HepG2 (cell line): ENCODE data around the gene P2RY8. TPM values are rescaled to one million over a fixed set of nuclear protein-coding genes. Genes with fewer than 3 reads are reported as not detected.
A peak's percentile ranks its signal among the peaks of the same experiment; 100 is the strongest.

ENCODE experiments used
- AHR ChIP-seq: IDR thresholded peaks from 2 replicates; pipeline ENCODE4 v1.6.1; 2018; ENCODE audit warnings: missing genetic modification reagents, missing compliant biosample characterization
- FOSL2 ChIP-seq: sonication (generic); formaldehyde crosslinking; IDR thresholded peaks from 2 replicates; pipeline ENCODE4 v1.4.0; 2020; ENCODE audit warnings: missing genetic modification reagents
- HOXA5 ChIP-seq: sonication (generic); formaldehyde crosslinking; IDR thresholded peaks from 2 replicates; pipeline ENCODE4 v1.4.0; 2020; ENCODE audit warnings: missing genetic modification reagents
- LRRFIP1 ChIP-seq: sonication (generic); formaldehyde crosslinking; conservative IDR thresholded peaks from 2 replicates; pipeline ENCODE4 v1.4.0; 2020; ENCODE audit warnings: missing genetic modification reagents
- POLR2AphosphoS5 ChIP-seq: IDR thresholded peaks from 2 replicates; pipeline ENCODE4 v1.6.1; 2012; ENCODE audit warnings: low read depth, low read length
- RBFOX2 ChIP-seq: fragments of 200-400 bp; formaldehyde crosslinking; IDR thresholded peaks from 2 replicates; pipeline ENCODE4 v1.6.1; 2017; ENCODE audit warnings: low read depth, mild to moderate bottlenecking, low read length
- TGIF2 ChIP-seq: IDR thresholded peaks from 2 replicates; pipeline ENCODE4 v1.6.1; 2016; ENCODE audit warnings: control low read depth, missing compliant biosample characterization
- TOPORS ChIP-seq: sonication (generic); formaldehyde crosslinking; IDR thresholded peaks from 2 replicates; pipeline ENCODE4 v1.8.0; 2023; ENCODE audit warnings: mild to moderate bottlenecking, missing genetic modification reagents
- U2AF1 ChIP-seq: fragments of 200-400 bp; formaldehyde crosslinking; optimal IDR thresholded peaks from 2 replicates; pipeline ENCODE3; 2017; ENCODE audit warnings: mild to moderate bottlenecking, low read depth, low read length
- ZMYM2 ChIP-seq: sonication (generic); formaldehyde crosslinking; IDR thresholded peaks from 2 replicates; pipeline ENCODE4 v1.8.0; 2022; ENCODE audit warnings: mild to moderate bottlenecking, missing genetic modification reagents
- ZNF556 ChIP-seq: sonication (generic); formaldehyde crosslinking; IDR thresholded peaks from 2 replicates; pipeline ENCODE4 v1.4.0; 2020; ENCODE audit warnings: mild to moderate bottlenecking, missing genetic modification reagents, borderline replicate concordance
- ZNF607 ChIP-seq: sonication (generic); formaldehyde crosslinking; IDR thresholded peaks from 2 replicates; pipeline ENCODE4 v1.5.1; 2020; ENCODE audit warnings: missing genetic modification reagents, mild to moderate bottlenecking, borderline replicate concordance
- polyA plus RNA-seq, 8 experiments: library from polyadenylated mRNA; depleted of rRNA in 3 of 8; stranded (reverse) in 7 of 8; unstranded in 1 of 8; fragments of >200 nt; fragmentation: Illumina TruSeq in 4 of 8; extraction: Trizol in 4 of 8; gene quantifications; 2 replicates each; pipeline versions ENCODE4 v1.2.1 to v1.2.3, GENCODE V29; 2011 to 2016; ENCODE audit warnings: low read depth in 4 of 8, missing spikeins in 1 of 8, mixed read lengths in 1 of 8; ENCODE audit not compliant: insufficient read depth in 1 of 8
- total RNA-seq, 5 experiments: library from RNA; depleted of rRNA; stranded (reverse); fragments of >200 nt; fragmentation: Illumina TruSeq; extraction: Trizol; gene quantifications; 2 replicates each; pipeline ENCODE4 v1.2.3, GENCODE V29; 2016; ENCODE audit warnings: low read depth in 1 of 5
- TF ChIP-seq, protein P1 (sequence below): sonication (generic); formaldehyde crosslinking; IDR thresholded peaks from 2 replicates; pipeline ENCODE4 v1.4.0; 2020; ENCODE audit warnings: missing genetic modification reagents, borderline replicate concordance
- TF ChIP-seq, protein P2 (sequence below), 2 experiments: fragments of 450-650 bp in 1 of 2; sonication (generic) in 1 of 2; formaldehyde crosslinking; IDR thresholded peaks; 2 replicates each; pipeline versions ENCODE4 v1.5.0 to v1.8.0; 2020 to 2022; ENCODE audit warnings: mild to moderate bottlenecking in 1 of 2, missing genetic modification reagents in 1 of 2
- TF ChIP-seq, protein P3 (sequence below): sonication (generic); formaldehyde crosslinking; IDR thresholded peaks from 2 replicates; pipeline ENCODE4 v1.4.0; 2020; ENCODE audit warnings: low read depth, mild to moderate bottlenecking, missing genetic modification reagents

Gene P2RY8
- total and polyA plus RNA-seq, 2 of the 13 experiments (the other 11 are each of a cell fraction or from before 2014, with no cell fraction given) = 1.0 to 1.3 TPM

DNA sequence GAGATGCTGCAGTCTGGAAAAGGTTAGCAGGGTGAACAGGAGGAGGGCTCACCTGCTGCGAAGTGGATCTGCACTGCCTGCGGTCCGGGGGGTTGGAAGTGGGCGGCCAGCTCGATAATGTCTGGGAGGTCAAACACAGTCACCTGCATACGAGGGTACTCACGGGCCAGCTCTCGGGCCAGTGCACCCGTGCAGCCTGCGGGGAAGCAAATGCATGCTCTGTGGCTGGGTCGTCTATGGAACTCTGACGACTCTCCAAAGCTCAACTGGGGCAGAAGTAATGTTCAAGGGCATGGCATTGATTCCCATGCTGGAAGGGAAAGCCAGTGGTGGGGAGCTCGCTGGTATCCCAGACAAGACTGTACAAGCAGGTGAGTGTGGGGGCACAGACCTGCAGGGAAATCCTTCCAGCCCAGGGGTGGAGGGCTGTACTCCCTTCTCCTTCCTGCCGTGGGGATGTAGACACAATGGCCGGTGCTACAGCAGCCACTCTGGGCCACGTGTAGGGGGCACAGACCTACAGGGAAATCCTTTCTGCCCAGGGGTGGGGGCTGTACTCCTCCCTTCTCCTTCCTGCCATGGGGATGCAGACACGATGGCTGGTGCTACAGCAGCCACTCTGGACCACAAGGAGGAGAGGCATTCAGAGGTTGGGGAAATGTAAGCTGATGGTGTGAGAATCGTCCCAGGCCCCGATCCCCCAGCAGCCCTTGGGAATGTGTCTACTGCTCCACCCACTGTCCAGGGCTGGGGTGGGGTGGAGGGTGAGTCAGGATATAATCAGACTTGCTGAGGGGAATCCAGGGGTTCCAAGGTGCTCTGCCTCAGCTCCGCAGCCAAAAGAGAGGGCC is 118.8 kb downstream of the P2RY8 start (continued):
- TF ChIP-seq, protein P1, sequence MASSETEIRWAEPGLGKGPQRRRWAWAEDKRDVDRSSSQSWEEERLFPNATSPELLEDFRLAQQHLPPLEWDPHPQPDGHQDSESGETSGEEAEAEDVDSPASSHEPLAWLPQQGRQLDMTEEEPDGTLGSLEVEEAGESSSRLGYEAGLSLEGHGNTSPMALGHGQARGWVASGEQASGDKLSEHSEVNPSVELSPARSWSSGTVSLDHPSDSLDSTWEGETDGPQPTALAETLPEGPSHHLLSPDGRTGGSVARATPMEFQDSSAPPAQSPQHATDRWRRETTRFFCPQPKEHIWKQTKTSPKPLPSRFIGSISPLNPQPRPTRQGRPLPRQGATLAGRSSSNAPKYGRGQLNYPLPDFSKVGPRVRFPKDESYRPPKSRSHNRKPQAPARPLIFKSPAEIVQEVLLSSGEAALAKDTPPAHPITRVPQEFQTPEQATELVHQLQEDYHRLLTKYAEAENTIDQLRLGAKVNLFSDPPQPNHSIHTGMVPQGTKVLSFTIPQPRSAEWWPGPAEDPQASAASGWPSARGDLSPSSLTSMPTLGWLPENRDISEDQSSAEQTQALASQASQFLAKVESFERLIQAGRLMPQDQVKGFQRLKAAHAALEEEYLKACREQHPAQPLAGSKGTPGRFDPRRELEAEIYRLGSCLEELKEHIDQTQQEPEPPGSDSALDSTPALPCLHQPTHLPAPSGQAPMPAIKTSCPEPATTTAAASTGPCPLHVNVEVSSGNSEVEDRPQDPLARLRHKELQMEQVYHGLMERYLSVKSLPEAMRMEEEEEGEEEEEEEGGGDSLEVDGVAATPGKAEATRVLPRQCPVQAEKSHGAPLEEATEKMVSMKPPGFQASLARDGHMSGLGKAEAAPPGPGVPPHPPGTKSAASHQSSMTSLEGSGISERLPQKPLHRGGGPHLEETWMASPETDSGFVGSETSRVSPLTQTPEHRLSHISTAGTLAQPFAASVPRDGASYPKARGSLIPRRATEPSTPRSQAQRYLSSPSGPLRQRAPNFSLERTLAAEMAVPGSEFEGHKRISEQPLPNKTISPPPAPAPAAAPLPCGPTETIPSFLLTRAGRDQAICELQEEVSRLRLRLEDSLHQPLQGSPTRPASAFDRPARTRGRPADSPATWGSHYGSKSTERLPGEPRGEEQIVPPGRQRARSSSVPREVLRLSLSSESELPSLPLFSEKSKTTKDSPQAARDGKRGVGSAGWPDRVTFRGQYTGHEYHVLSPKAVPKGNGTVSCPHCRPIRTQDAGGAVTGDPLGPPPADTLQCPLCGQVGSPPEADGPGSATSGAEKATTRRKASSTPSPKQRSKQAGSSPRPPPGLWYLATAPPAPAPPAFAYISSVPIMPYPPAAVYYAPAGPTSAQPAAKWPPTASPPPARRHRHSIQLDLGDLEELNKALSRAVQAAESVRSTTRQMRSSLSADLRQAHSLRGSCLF (CRISPR knock-in tag) = no peak
- TF ChIP-seq ZNF607 (CRISPR knock-in tag) (no peak), LRRFIP1 (no peak), POLR2AphosphoS5 (peak; percentile 44; the same call in 1 of the 2 replicates), ZMYM2 (CRISPR knock-in tag) (no peak), AHR (CRISPR knock-in tag) (no peak), TGIF2 (CRISPR knock-in tag) (no peak), ZNF556 (CRISPR knock-in tag) (no peak), TOPORS (CRISPR knock-in tag) (0 out of 2 replicates have a peak, but pooled peaks have one; percentile 35), HOXA5 (no peak), U2AF1 (no peak), FOSL2 (no peak), RBFOX2 (no peak)
- TF ChIP-seq, protein P2, sequence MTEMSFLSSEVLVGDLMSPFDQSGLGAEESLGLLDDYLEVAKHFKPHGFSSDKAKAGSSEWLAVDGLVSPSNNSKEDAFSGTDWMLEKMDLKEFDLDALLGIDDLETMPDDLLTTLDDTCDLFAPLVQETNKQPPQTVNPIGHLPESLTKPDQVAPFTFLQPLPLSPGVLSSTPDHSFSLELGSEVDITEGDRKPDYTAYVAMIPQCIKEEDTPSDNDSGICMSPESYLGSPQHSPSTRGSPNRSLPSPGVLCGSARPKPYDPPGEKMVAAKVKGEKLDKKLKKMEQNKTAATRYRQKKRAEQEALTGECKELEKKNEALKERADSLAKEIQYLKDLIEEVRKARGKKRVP (CRISPR knock-in tag; IDR thresholded peaks at IDR 0.05) = no peak
- TF ChIP-seq, protein P3, sequence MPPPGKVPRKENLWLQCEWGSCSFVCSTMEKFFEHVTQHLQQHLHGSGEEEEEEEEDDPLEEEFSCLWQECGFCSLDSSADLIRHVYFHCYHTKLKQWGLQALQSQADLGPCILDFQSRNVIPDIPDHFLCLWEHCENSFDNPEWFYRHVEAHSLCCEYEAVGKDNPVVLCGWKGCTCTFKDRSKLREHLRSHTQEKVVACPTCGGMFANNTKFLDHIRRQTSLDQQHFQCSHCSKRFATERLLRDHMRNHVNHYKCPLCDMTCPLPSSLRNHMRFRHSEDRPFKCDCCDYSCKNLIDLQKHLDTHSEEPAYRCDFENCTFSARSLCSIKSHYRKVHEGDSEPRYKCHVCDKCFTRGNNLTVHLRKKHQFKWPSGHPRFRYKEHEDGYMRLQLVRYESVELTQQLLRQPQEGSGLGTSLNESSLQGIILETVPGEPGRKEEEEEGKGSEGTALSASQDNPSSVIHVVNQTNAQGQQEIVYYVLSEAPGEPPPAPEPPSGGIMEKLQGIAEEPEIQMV (CRISPR knock-in tag) = no peak
- TF ChIP-seq, all 625 proteins: peak for 9
